NB4 (cell line): ENCODE results near the gene PALM2AKAP2.

Experiments used
- MYC ChIP-seq: IDR thresholded peaks from 2 replicates; pipeline ENCODE4 v1.6.1; 2011; ENCODE audit warnings: low read depth, low read length
- POLR2A ChIP-seq: IDR thresholded peaks from 2 replicates; pipeline ENCODE4 v1.6.1; 2011; ENCODE audit warnings: mild to moderate bottlenecking; ENCODE audit not compliant: insufficient read length; ENCODE audit errors: extremely low read depth
- TF ChIP-seq, protein P1 (sequence below): IDR thresholded peaks from one replicate; pipeline ENCODE4 v1.5.1; 2012; ENCODE audit warnings: low read depth, low read length
- TF ChIP-seq, protein P2 (sequence below): IDR thresholded peaks from 2 replicates; pipeline ENCODE4 v1.6.1; 2011; ENCODE audit warnings: low read depth, low read length

DNA sequence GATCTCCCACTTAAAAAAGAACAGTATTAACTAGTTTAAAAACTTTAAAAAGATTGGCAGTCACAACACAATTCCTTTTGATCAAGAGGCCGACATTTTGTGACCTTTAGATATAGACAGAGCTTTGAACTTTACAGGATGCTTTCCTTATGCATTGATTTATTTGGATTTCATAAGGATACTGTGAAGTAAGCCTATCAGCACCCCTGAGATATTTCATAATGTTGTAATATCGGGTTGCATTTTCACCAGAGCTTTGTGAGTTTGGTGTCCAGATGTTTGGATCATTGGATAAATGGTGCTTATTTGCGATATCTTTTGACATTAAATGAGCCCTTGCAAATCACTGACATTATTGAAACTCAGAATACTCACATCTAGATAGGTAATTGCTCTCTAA lies 7.7 kb downstream of the PALM2AKAP2 start:
- TF ChIP-seq, protein P1, sequence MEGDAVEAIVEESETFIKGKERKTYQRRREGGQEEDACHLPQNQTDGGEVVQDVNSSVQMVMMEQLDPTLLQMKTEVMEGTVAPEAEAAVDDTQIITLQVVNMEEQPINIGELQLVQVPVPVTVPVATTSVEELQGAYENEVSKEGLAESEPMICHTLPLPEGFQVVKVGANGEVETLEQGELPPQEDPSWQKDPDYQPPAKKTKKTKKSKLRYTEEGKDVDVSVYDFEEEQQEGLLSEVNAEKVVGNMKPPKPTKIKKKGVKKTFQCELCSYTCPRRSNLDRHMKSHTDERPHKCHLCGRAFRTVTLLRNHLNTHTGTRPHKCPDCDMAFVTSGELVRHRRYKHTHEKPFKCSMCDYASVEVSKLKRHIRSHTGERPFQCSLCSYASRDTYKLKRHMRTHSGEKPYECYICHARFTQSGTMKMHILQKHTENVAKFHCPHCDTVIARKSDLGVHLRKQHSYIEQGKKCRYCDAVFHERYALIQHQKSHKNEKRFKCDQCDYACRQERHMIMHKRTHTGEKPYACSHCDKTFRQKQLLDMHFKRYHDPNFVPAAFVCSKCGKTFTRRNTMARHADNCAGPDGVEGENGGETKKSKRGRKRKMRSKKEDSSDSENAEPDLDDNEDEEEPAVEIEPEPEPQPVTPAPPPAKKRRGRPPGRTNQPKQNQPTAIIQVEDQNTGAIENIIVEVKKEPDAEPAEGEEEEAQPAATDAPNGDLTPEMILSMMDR: no peak
- TF ChIP-seq POLR2A (no peak), MYC (no peak)
- TF ChIP-seq, protein P2, sequence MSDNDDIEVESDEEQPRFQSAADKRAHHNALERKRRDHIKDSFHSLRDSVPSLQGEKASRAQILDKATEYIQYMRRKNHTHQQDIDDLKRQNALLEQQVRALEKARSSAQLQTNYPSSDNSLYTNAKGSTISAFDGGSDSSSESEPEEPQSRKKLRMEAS: no peak
